GM10847 (cell line): ENCODE measurements around the gene TLR3.

ENCODE experiments used
- POLR2A ChIP-seq: IDR thresholded peaks from 2 replicates; pipeline ENCODE4 v1.6.1; 2011; ENCODE audit not compliant: insufficient read length; ENCODE audit errors: extremely low read depth

Gene TLR3

GRCh38 chr4:186068581-186069348 lies at the start of gene TLR3:
Gene TLR3, plus strand, starts transcription at chr4:186069156. Its CDS starts 7,464 bp downstream, at chr4:186076620.
- no peak for TF ChIP-seq POLR2A

DNA sequence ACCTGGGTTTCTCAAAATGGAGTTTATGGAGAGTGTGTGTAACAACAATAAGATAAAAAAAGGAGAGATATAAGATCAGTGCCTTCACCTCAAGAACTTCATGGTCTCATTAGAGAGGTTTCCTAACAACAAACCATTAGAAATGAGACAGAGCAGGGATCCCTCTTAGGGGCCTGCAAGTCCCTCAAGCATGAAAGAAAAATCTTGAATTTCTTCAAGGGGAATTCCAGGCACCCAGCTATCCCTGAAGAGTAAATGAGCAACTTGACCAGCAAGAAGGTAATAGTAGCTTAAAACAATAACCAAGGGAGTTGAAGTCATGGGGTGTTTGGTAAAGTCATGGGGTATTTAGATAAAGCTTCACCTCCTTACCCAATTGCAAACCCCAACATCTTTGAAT lies 49.7 kb upstream of the TLR3 start:
- TF ChIP-seq POLR2A: no peak

GRCh38 chr4:186020106-186020792 lies 48.7 kb upstream of the TLR3 start:
- no peak for TF ChIP-seq POLR2A

DNA sequence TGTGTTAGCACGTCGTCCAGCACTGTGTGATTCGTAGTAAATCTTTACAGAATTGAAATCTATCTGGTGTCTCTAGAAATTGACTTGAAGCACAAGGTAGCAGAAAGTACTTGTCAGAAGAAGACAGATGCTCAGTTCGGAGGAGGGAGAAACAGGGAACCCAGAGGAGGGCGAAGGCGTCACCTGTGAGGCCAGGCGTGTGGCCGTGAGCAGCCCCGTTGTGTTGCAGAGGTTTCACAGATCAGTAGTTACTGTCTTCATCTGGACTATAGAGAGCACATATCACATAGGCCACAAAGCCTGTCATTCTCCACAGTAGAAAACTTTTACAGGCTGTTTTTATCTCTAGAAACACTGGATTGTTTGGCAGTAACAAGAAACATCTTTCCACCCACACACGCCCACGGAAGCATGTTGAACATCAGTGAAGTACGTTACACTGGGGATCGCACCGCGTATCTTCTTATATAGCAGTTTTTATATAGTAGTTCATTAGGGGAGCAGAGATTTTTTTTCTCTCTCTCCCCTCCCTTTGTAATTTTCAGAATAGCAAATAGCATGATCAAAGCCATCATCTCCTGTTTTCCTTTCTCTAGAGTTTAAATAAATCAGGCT lies 48.1 kb upstream of the TLR3 start:
- no peak for TF ChIP-seq POLR2A

DNA sequence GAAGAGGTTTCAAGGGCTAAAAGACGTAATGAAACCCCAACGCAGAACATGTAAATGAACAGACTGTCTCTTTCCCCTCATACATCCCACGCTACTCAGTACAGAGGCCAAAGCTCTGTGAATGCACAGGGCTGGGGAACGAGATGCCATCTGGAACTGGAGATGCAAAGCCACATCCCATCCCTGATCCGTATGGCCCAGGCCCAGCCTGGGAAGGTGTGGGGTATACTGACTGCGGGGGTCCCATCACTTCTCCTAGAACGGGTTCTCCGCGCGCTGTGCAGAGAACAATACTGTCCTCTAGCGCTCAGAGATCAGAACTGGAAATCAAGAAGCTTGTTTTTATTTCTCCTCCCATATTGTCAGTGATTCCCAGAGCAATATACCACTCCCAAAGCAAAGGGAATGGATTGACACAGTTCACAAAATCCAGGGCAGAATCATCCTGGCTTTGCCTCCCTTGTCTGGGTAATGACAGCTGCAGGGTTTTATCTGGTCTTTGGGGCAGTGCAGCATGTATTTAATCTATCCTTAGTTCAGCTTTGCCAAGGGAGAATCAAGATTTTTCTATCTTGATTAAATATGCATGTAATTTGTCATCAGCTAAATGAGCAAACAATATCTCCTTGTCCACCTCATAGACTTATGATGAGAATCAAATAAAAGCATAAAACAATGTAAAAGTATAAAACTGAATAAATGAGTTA lies 47.3 kb upstream of the TLR3 start:
- TF ChIP-seq POLR2A: no peak

DNA sequence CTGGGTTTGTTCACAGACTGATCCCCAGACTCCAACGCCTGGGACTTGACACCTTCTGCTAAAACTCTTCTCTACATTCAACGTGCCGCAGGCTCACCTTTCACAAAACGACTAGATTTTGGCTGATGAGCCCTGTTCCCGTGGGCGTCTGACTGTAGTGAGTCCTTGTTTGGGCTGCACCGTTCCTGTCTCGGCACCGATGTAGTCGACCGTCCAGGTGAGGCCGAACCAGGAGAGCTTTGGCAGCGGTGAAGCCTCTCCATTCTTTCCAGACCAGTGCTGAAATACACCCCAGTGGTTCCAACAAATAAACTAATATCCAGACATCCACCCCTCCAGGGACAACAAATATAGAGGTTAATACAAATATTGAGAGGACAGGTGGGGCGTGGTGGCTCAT lies 45.0 kb upstream of the TLR3 start:
- TF ChIP-seq POLR2A: no peak

DNA sequence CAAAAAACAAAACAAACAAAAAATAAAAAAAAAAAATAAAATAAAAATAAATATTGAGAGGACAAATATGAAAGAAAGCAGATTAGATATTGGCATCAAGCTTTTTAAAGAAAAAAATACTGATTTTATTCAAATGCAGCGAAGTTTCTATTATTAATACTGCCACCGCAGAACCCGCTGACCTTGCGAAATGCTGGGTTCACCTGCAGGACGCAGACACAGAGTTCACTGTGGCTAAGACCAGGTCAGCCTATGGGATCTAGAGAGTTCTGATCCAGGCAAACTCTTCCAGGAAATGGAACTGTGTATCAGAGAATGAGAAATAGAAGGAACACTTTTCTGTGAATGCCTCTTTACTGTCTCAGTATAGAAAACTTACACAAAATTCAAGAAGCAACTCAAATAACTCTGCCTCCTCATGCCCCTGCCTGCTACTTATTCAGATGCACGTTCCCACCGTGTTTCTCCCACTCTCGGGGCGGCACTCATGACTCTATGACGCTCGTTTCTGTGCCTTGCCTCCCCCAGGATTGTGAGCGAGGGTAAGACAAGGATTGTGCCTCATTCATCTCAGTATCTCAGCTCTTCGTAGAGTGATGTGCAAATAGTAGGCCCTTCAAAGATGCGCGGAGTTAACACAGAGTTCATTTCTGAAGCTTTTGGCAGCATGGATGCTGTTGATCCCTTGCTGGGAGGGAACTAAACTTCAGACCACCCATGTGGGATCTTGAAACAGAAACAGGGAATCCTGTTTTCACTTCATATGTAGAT lies 44.1 kb upstream of the TLR3 start:
- no peak for TF ChIP-seq POLR2A

- TF ChIP-seq POLR2A: no peak
Observed at GRCh38 chr4:186025408-186025690, 43.6 kb upstream of the TLR3 start.

- TF ChIP-seq POLR2A: no peak
Observed at GRCh38 chr4:186027405-186027804, 41.6 kb upstream of the TLR3 start.

- TF ChIP-seq POLR2A: no peak
Observed at GRCh38 chr4:186029571-186030398, 39.2 kb upstream of the TLR3 start.

- TF ChIP-seq POLR2A: no peak
Observed at GRCh38 chr4:186030399-186030775, 38.6 kb upstream of the TLR3 start.

DNA sequence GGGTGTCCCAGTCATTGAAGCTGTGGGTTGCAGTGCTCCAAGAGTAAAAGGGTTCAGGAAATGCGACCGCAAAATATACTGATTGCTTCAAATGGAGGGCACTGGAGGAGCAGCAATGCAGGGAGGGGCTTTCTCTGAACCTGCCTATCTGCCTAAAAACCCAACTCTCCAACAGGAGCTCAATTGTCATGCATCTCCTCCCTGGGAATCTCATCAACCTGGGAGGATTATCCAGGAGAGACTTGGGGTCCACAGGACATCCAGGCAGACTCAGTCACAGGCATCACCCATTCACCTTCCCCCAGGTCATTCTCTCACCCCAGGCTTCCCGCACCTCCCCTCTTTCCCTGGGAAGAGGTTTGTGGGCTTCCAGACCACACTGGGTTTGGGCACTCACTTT lies 38.2 kb upstream of the TLR3 start:
- TF ChIP-seq POLR2A: no peak

DNA sequence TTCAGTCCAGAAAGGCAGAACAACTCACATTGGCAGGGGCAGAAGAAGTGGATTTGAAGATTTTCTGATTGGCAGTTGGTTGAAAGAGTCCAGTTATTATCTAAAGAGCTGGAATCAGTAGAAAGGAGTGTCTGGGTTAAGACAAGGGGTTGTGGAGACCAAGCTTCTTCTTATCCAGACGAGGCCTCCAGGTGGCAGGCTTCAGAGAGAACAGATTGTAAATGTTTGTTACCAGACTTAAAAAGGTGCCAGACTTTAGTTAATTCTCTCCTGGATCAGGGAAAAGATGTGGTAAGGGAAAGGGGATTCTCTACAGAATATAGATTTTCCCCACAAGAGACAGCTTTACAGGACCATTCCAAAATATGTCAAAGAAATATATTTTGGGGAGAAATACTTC lies 36.7 kb upstream of the TLR3 start:
- no peak for TF ChIP-seq POLR2A

GRCh38 chr4:186033027-186033426 lies 35.9 kb upstream of the TLR3 start:
- TF ChIP-seq POLR2A: no peak
